HepG2 (cell line): ENCODE data around the gene MIDN. TPM values are rescaled to one million over a fixed set of nuclear protein-coding genes. Genes with fewer than 3 reads are reported as not detected.

ENCODE experiments used
- CBX2 ChIP-seq, 2 experiments: fragments of 200-600 bp in 1 of 2; sonication (generic); formaldehyde crosslinking in 1 of 2; IDR thresholded peaks; 2 replicates each; pipeline versions ENCODE4 v1.7.0 to v1.8.1; 2018 to 2022; ENCODE audit warnings: low read depth in 2 of 2, low read length in 1 of 2, mild to moderate bottlenecking in 1 of 2, missing genetic modification reagents in 1 of 2
- CCDC6 ChIP-seq: sonication (generic); formaldehyde crosslinking; IDR thresholded peaks from 2 replicates; pipeline ENCODE4 v1.8.1; 2022; ENCODE audit warnings: mild to moderate bottlenecking, missing genetic modification reagents, moderate library complexity
- FOXC1 ChIP-seq: sonication (generic); formaldehyde crosslinking; IDR thresholded peaks from 2 replicates; pipeline ENCODE4 v1.8.0; 2022; ENCODE audit warnings: mild to moderate bottlenecking, missing genetic modification reagents, borderline replicate concordance
- GLI4 ChIP-seq: sonication (generic); formaldehyde crosslinking; IDR thresholded peaks from 2 replicates; pipeline ENCODE4 v1.5.1; 2020; ENCODE audit warnings: missing genetic modification reagents, mild to moderate bottlenecking, moderate library complexity, borderline replicate concordance
- NONO ChIP-seq, 2 experiments: fragments of 450-650 bp in 1 of 2; sonication (generic) in 1 of 2; formaldehyde crosslinking in 1 of 2; IDR thresholded peaks in 1 of 2; conservative IDR thresholded peaks in 1 of 2; 2 replicates each; pipeline versions ENCODE4 v1.6.1 to v1.8.0; 2017 to 2022; ENCODE audit warnings: mild to moderate bottlenecking in 1 of 2, missing genetic modification reagents in 1 of 2, moderate library complexity in 1 of 2
- PCBP1 ChIP-seq: fragments of 200-400 bp; formaldehyde crosslinking; IDR thresholded peaks from 2 replicates; pipeline ENCODE4 v1.6.1; 2017; ENCODE audit warnings: mild to moderate bottlenecking, low read depth, low read length, borderline replicate concordance
- PRPF4 ChIP-seq: fragments of 200-400 bp; formaldehyde crosslinking; IDR thresholded peaks from 2 replicates; pipeline ENCODE4 v1.6.1; 2016; ENCODE audit warnings: low read length, low read depth; ENCODE audit not compliant: poor library complexity, severe bottlenecking
- STAT6 ChIP-seq: sonication (generic); formaldehyde crosslinking; IDR thresholded peaks from 2 replicates; pipeline ENCODE4 v1.4.0; 2020; ENCODE audit warnings: missing genetic modification reagents, mild to moderate bottlenecking, borderline replicate concordance
- TOE1 ChIP-seq: sonication (generic); formaldehyde crosslinking; IDR thresholded peaks from 2 replicates; pipeline ENCODE4 v1.4.0; 2020; ENCODE audit warnings: mild to moderate bottlenecking, missing genetic modification reagents
- ZBTB33 ChIP-seq: sonication (generic); formaldehyde crosslinking; IDR thresholded peaks from 2 replicates; pipeline ENCODE4 v1.4.0; 2020; ENCODE audit warnings: missing genetic modification reagents
- ZBTB44 ChIP-seq: sonication (generic); formaldehyde crosslinking; IDR thresholded peaks from 2 replicates; pipeline ENCODE4 v1.4.0; 2020; ENCODE audit warnings: missing genetic modification reagents
- ZFP36L1 ChIP-seq: sonication (generic); formaldehyde crosslinking; IDR thresholded peaks from 2 replicates; pipeline ENCODE4 v1.8.0; 2022; ENCODE audit warnings: mild to moderate bottlenecking, missing genetic modification reagents, moderate library complexity
- ZNF224 ChIP-seq: sonication (generic); formaldehyde crosslinking; IDR thresholded peaks from 2 replicates; pipeline ENCODE4 v1.5.0; 2020; ENCODE audit warnings: mild to moderate bottlenecking, missing genetic modification reagents
- ZNF275 ChIP-seq: sonication (generic); formaldehyde crosslinking; IDR thresholded peaks from 2 replicates; pipeline ENCODE4 v1.8.0; 2022; ENCODE audit warnings: missing genetic modification reagents, mild to moderate bottlenecking, inconsistent platforms, borderline replicate concordance
- ZNF382 ChIP-seq: sonication (generic); formaldehyde crosslinking; IDR thresholded peaks from 2 replicates; pipeline ENCODE4 v1.5.0; 2020; ENCODE audit warnings: missing genetic modification reagents, mild to moderate bottlenecking, borderline replicate concordance
- ZNF567 ChIP-seq: sonication (generic); formaldehyde crosslinking; IDR thresholded peaks from 2 replicates; pipeline ENCODE4 v1.8.1; 2023; ENCODE audit warnings: mild to moderate bottlenecking, missing genetic modification reagents, borderline replicate concordance
- ZNF709 ChIP-seq: sonication (generic); formaldehyde crosslinking; IDR thresholded peaks from 2 replicates; pipeline ENCODE4 v1.5.0; 2020; ENCODE audit warnings: mild to moderate bottlenecking, missing genetic modification reagents
- polyA plus RNA-seq, 8 experiments: library from polyadenylated mRNA; depleted of rRNA in 3 of 8; stranded (reverse) in 7 of 8; unstranded in 1 of 8; fragments of >200 nt; fragmentation: Illumina TruSeq in 4 of 8; extraction: Trizol in 4 of 8; gene quantifications; 2 replicates each; pipeline versions ENCODE4 v1.2.1 to v1.2.3, GENCODE V29; 2011 to 2016; ENCODE audit warnings: low read depth in 4 of 8, missing spikeins in 1 of 8, mixed read lengths in 1 of 8; ENCODE audit not compliant: insufficient read depth in 1 of 8
- total RNA-seq, 5 experiments: library from RNA; depleted of rRNA; stranded (reverse); fragments of >200 nt; fragmentation: Illumina TruSeq; extraction: Trizol; gene quantifications; 2 replicates each; pipeline ENCODE4 v1.2.3, GENCODE V29; 2016; ENCODE audit warnings: low read depth in 1 of 5

The MIDN gene
- total and polyA plus RNA-seq, 2 of the 13 experiments (the other 11 are each of a cell fraction or from before 2014, with no cell fraction given), result 8.4 to 18.0 TPM

- no peak for TF ChIP-seq ZFP36L1 (CRISPR knock-in tag)
- no peak for TF ChIP-seq ZNF224 (CRISPR knock-in tag)
- no peak for TF ChIP-seq ZNF567 (CRISPR knock-in tag)
- TF ChIP-seq ZBTB44 (CRISPR knock-in tag), result no peak
- TF ChIP-seq STAT6 (CRISPR knock-in tag), result no peak
- TF ChIP-seq GLI4 (CRISPR knock-in tag), result no peak
- no peak for TF ChIP-seq FOXC1
- peak; percentile 70 for TF ChIP-seq ZBTB33 (CRISPR knock-in tag)
- TF ChIP-seq TOE1 (CRISPR knock-in tag), result no peak
- TF ChIP-seq CCDC6 (CRISPR knock-in tag), result no peak
- TF ChIP-seq CBX2 (IDR thresholded peaks at IDR 0.05; ENCODE audit: low read depth, low read length), result no peak
- no peak for TF ChIP-seq CBX2 (CRISPR knock-in tag; IDR thresholded peaks at IDR 0.05; ENCODE audit: low read depth)
- 0 out of 2 replicates have a peak, but pooled peaks have one; percentile 9 for TF ChIP-seq PCBP1
- TF ChIP-seq NONO (IDR thresholded peaks at IDR 0.05), result no peak
- 0 out of 2 replicates have a peak, but pooled peaks have one; percentile 25 for TF ChIP-seq NONO (CRISPR knock-in tag; conservative IDR thresholded peaks at IDR 0.05)
- TF ChIP-seq ZNF382 (CRISPR knock-in tag), result no peak
- TF ChIP-seq PRPF4, result peak; percentile 63
- no peak for TF ChIP-seq ZNF709
- TF ChIP-seq ZNF275 (CRISPR knock-in tag), result no peak
Observed at GRCh38 chr19:1256646-1257474, 8.5 kb downstream of the MIDN start (continued).
